ENCODE measurements around the gene SORL1.

SORL1 gene

DNA sequence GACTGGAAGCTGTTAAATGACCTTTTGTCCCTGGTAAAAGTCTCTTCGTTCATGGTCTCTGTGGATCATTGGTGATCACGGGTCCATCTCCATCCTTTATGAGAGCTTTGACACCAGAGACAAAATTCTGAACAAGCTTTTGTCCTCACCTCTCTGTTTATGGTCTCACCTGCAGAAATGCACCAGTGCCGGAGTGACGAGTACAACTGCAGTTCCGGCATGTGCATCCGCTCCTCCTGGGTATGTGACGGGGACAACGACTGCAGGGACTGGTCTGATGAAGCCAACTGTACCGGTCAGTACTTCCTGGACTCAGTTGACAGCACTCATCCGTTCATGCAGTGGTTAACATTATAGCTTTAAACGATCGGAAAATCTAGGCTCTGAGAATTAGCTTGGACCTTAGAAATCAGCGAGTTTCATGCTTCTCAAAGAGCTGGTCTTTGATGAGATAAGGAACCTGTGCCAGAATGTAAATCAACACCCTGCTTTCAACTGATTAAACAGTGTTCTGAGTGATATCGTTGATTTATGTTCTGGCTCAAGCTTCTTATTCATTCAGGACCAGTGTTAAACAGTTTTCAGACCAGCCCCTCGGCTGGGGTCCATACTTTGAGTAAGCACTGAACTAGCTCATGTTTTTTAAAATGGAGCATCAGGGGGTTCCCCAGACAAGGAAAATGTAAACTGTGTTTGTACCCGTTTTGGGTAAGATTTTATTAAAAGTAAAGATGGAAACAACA lies 125.2 kb downstream of the SORL1 start:
- FAIRE-seq (no peak), DNase-seq (ENCODE audit: insufficient read length, low spot score) (no peak)

DNA sequence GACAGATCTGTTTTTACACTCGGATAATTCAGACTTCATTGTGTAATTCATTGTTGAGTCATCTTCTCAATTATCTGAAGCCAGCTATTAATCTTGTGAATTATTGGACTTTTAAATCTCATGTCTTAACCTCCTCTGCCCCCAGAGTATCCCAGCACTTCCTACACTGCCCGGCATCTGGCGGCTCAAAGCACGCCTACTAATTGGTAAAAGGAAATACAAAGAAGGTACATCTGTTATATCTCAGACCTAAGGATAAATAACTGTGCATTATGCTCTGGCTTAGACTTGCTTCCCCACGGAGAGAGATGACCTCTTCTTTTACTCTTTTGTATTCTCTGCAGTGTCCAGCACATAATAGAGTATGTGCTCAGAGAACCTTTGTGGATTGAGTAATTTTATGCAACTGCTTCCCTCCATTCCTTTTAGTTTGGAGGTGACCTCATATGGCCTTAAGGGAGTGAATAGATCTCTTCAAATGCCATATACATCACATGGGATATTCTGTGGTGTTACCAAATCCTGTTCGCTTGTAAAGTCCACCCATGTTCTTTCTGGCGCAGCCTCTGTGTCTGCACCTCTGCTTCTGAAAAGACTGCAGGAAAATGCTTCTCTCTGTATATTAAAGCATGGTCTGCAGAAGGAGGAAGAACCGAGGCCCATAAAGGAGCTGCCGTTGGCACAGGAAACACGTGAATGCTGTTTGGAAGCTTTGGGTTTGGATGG lies 126.3 kb downstream of the SORL1 start:
- DNase-seq (ENCODE audit: insufficient read length, low spot score) (no peak), FAIRE-seq (peak; percentile 31)

GRCh38 chr11:121580154-121580553 lies 128.0 kb downstream of the SORL1 start:
- FAIRE-seq = no peak
- DNase-seq (ENCODE audit: insufficient read length, low spot score) = no peak

DNA sequence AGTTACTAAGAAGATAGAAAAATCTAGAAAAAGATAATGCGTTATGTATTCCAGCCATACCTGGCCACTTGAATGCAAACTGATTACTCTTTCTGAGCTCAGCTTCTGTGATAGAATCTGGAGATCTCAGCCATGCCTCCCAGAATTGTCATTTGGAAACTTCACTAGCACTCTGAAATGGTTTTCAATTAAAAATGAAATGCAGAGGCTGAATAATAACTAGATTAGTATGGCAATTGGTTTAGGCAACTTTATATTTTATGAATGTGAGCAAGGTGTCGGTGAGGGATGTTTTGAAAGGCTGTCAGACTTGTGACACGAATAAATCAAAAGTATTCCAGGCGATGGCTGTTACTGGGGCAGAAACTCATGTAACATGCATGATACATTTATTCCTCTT lies 129.5 kb downstream of the SORL1 start:
- FAIRE-seq = no peak

DNA sequence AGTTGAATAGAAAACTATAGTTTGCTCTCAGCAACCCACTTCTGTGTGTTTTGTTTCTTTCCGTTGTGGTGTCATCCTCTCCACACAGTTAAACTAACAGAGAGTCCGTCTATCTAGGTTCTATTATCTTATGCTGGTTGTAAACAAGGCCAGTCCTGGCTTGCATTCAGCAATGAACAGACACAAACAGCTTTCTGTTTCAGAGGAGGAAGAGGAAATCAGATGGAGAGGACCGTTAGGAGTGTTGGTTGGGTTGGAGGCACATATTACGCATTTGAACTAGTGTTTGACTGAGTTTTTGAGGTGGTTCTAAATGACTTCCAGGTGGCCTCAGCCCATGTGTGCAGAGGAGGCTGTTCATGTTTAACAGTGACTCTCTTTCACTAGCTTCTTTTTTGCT lies 130.2 kb downstream of the SORL1 start:
- DNase-seq (ENCODE audit: insufficient read length, low spot score) (no peak), FAIRE-seq (peak; percentile 86)

More for the DNA sequence above, 129.5 kb downstream of the SORL1 start:
- no peak for DNase-seq (ENCODE audit: insufficient read length, low spot score)

DNA sequence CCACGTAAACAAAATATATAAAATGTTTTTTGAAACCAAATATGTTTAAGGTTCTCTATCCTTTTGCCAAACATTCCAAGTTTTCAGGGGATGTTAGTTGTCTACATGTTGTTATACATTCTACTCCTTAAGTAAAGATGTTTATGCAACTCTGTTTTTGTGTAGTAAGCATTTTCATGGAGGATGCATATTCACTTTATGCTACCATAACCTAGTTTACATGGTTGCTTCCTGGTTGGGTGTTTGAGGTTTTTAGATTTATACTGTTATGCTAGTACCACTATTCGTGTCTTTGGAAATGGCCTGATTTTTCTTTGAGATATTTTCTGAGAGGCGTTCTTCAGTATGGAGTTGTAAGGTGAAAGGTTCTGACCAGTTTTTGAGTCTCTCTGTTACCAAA lies 131.7 kb downstream of the SORL1 start:
- DNase-seq (ENCODE audit: insufficient read length, low spot score) = no peak
- FAIRE-seq = peak; percentile 71

- no peak for FAIRE-seq
- DNase-seq (ENCODE audit: insufficient read length, low spot score) = no peak
Measured at GRCh38 chr11:121586750-121587149, 134.6 kb downstream of the SORL1 start.

GRCh38 chr11:121587182-121587581 lies 135.1 kb downstream of the SORL1 start:
- FAIRE-seq = no peak

DNA sequence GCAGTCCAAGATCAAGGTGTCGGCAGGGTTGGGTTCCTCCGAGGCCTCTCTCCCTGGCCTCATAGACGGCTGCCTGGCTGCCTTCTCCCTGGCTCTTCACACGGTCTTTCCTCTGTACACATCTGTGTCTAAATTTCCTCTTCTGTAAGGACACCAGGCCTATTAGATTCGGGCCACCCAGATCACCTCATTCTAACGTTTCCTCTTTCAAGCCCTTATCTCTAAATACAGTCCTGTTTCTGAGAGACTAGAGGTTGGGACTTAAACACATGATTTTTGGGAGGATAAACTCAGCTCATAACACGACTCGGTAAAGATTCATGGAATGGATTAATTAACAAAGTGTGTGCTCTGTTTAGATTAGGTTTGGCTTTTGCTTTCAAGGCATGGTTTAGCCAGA lies 136.6 kb downstream of the SORL1 start:
- FAIRE-seq (no peak), DNase-seq (ENCODE audit: insufficient read length, low spot score) (no peak)

More at GRCh38 chr11:121587182-121587581, 135.1 kb downstream of the SORL1 start:
- no peak for DNase-seq (ENCODE audit: insufficient read length, low spot score)

DNA sequence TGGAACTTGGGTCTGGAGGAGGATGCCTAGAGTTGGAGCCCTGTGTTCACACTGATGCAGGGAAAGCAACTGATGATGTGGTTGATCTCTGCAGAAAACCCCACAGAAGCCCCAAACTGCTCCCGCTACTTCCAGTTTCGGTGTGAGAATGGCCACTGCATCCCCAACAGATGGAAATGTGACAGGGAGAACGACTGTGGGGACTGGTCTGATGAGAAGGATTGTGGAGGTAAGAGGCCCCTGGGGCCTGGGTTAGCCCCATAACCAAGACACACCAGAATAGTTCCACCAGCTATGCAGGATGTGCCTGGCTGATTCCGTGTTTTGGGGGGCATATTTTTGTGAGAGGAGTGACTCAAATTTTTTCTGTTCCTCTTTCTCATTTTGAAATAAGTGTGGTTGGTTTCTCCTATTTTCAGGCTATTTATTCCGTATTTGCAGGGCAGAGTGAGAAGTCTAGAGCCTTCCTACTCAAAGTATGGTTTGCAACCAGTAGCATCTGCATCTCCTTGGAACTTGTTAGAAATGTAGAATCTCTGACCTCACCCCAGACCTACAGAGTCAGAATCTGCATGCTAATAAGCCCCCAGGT lies 137.9 kb downstream of the SORL1 start:
- FAIRE-seq = peak; percentile 99
- DNase-seq (ENCODE audit: insufficient read length, low spot score) = peak; percentile 48

DNA sequence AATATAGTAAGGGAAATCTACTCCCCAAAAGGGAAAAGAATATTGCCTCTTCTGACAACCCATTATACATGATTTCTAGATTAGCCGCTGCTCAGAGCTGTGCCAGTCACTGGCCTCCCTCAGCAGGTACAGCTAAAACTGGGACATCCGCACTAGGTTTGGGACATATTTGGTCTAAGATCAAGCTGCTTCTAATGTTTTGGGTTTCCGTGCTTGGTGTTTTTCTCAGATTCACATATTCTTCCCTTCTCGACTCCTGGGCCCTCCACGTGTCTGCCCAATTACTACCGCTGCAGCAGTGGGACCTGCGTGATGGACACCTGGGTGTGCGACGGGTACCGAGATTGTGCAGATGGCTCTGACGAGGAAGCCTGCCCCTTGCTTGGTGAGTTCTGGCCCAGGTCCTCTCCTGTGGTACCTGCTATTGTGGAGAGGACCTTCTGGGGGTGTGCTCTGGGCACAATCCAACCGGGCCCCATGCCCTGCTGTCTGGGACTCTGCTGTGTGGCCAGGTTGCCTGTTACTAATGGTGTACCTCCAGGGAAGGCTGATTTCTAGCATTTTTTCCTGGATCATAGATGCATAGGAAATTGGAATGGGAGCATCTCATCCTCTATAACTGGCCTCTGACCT lies 138.8 kb downstream of the SORL1 start:
- FAIRE-seq (no peak), DNase-seq (ENCODE audit: insufficient read length, low spot score) (no peak)

DNA sequence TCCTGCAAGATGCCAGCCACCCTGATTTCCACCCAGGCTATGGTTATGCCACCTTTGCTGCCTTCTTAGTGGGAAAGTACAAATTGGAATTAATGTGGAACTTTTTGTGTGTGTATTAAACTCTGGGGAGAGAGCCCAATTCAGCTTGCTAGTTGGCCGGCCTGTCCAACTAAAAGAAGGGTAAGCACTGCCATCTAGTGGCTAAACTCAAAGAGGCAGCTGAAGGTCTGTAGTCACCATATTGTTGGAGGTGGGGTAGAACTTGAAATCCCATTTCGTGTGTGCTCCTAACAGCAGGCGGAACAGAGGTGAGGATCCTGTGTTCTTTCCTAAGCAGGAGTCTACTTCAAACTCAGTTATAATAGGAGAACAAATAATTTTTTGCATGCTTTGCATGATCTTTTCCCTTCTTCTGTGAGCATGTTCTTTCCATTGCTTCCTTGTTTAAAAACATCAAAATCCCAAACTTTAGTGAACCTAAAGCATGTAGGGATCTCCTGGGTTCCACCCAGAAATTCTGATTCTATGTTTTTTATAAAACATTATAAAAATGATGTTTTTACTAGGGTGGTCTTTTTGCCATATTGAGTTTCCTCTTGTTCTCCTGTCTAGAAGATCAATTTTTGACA lies 139.4 kb downstream of the SORL1 start:
- no peak for DNase-seq (ENCODE audit: insufficient read length, low spot score)
- no peak for FAIRE-seq

DNA sequence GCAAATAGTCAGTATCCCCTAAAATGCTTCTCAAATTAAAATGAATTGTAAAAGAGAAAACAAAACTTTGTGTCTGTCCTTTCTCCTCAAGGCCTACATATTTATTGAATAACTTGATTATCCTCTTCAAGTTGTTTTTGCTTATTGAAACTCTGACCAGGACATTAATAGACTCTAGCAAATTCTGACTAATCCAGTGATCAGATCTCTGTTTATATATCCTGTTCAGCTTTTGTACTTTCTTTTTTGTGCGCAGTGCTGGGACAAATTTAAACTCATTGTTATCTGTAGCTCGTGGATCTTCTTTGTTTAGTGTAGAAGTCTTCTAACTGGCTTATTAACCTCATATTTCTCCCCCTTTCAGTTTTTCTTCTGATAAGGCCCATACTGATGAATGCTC lies 140.6 kb downstream of the SORL1 start:
- DNase-seq (ENCODE audit: insufficient read length, low spot score) = no peak

GRCh38 chr11:121595717-121596161 lies 143.6 kb downstream of the SORL1 start:
- FAIRE-seq (no peak), DNase-seq (ENCODE audit: insufficient read length, low spot score) (no peak)

More for the DNA sequence above, 140.6 kb downstream of the SORL1 start:
- no peak for FAIRE-seq

- no peak for FAIRE-seq
Measured at GRCh38 chr11:121596195-121597155, 144.4 kb downstream of the SORL1 start.

DNA sequence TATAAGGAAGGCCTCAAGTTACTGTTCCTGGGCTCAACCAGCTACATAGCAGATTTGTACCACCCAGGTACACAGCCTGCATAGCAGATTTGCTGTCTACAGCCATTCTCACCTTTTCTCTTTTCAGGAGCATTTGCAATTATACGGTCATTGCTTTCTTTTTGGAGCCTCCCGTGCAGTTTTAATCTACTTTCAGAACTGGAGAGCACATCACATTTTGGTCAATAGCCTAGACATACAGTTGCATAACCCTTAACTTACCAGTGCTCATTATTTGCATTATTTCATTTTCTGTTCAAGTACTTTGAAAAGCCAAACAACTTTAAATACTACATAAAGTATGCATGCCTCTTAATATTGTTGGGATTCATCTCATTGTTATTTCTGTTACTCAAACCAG lies 151.2 kb downstream of the SORL1 start:
- no peak for DNase-seq (ENCODE audit: insufficient read length, low spot score)
- FAIRE-seq = peak; percentile 28

More at GRCh38 chr11:121596195-121597155, 144.4 kb downstream of the SORL1 start:
- no peak for DNase-seq (ENCODE audit: insufficient read length, low spot score)

GRCh38 chr11:121604152-121604551 lies 152.0 kb downstream of the SORL1 start:
- FAIRE-seq (no peak), DNase-seq (ENCODE audit: insufficient read length, low spot score) (no peak)

GRCh38 chr11:121606354-121606753 lies 154.2 kb downstream of the SORL1 start:
- no peak for DNase-seq (ENCODE audit: insufficient read length, low spot score)
- FAIRE-seq = no peak

- FAIRE-seq (no peak), DNase-seq (ENCODE audit: insufficient read length, low spot score) (no peak)
Measured at GRCh38 chr11:121607341-121607740, 155.2 kb downstream of the SORL1 start.

All from GM19239 (cell line).